Right lobe of liver (tissue), 4 donors: ENCODE measurements around the gene FGF11.

Source experiments
- CTCF ChIP-seq, 4 donors: fragments of 200-600 bp in 3 of 4; fragments of 450-650 bp in 1 of 4; IDR thresholded peaks; one replicate each; pipeline versions ENCODE4 v1.5.1 to v1.8.0; 2016 to 2022; ENCODE audit warnings: antibody characterized with exemption in 4 of 4, mild to moderate bottlenecking in 2 of 4
- POLR2A ChIP-seq: fragments of 450-650 bp; IDR thresholded peaks from one replicate; pipeline ENCODE4 v1.6.1; 2017; ENCODE audit warnings: antibody characterized with exemption, mild to moderate bottlenecking
- donor health status: DM: no; HTN: no; CAD: no.
- donor health status: DM: no; HTN: no; CAD: no.
- donor health status: DM: no; HTN: yes; CAD: no.

GRCh38 chr17:7406235-7406825, 33.0 kb upstream of the FGF11 start:
- TF ChIP-seq CTCF (IDR thresholded peaks at IDR 0.05) (no peak), POLR2A (no peak)
